Esophagus squamous epithelium (tissue), 5 donors: Measurements from ENCODE around the gene OPCML. TPM values are rescaled to one million over a fixed set of nuclear protein-coding genes. Genes with fewer than 3 reads are reported as not detected.

Experiments
- DNase-seq: peaks from one replicate; lab custom pipeline; 2025; lab: John Stamatoyannopoulos, UW
- H3K27ac ChIP-seq, 4 donors: fragments of 200-600 bp; sonication (generic); one replicate each; pipeline ENCODE4 v1.5.1; 2016 to 2019; ENCODE audit warnings: mild to moderate bottlenecking in 1 of 4
- H3K27me3 ChIP-seq, 4 donors: fragments of 200-600 bp; sonication (generic); 1 replicate in 3 of 4; 2 replicates in 1 of 4; pipeline versions ENCODE4 v1.5.1 to v1.6.0; 2017 to 2021; ENCODE audit warnings: antibody characterized with exemption in 1 of 4
- H3K36me3 ChIP-seq, 3 donors: fragments of 200-600 bp; sonication (generic); one replicate each; pipeline ENCODE4 v1.5.1; 2016 to 2019
- H3K4me1 ChIP-seq, 3 donors: fragments of 200-600 bp; sonication (generic); one replicate each; pipeline ENCODE4 v1.5.1; 2017 to 2019
- H3K4me3 ChIP-seq, 4 donors: fragments of 200-600 bp; sonication (generic); 1 replicate in 3 of 4; 2 replicates in 1 of 4; pipeline ENCODE4 v1.5.1; 2016 to 2019; ENCODE audit warnings: mild to moderate bottlenecking in 2 of 4, moderate library complexity in 1 of 4
- H3K9me3 ChIP-seq, 3 donors: fragments of 200-600 bp; sonication (generic); one replicate each; pipeline ENCODE4 v1.5.1; 2016 to 2019
- CTCF ChIP-seq, 6 experiments: fragments of 450-650 bp in 4 of 6; fragments of 200-600 bp in 2 of 6; sonication (generic) in 2 of 6; IDR thresholded peaks; one replicate each; pipeline ENCODE4 v1.5.1; 2016 to 2019; ENCODE audit warnings: antibody characterized with exemption in 6 of 6, mild to moderate bottlenecking in 4 of 6, moderate library complexity in 4 of 6
- POLR2A ChIP-seq, 4 donors: fragments of 450-650 bp; IDR thresholded peaks; one replicate each; pipeline ENCODE4 v1.6.1; 2017; ENCODE audit warnings: antibody characterized with exemption in 4 of 4, mild to moderate bottlenecking in 4 of 4, moderate library complexity in 3 of 4
- WGBS, 2 donors: methylation state at CpG; one replicate each; pipeline ENCODE4 v1.1.5; 2018; 5-methylcytosine and 5-hydroxymethylcytosine counted together
- intact Hi-C: fragments of 100-400 bp; cut with DNase I; formaldehyde crosslinking; loops from one replicate; pipeline ENCODE4 v1.15.0; 2022
- total RNA-seq, 4 donors: library from RNA; depleted of rRNA; stranded (reverse); fragments of >200 nt; gene quantifications; one replicate each; pipeline ENCODE4 v1.1.0, GENCODE V29; 2016
- donor health status: DM: yes; HTN: yes; CAD: no.

OPCML gene
- total RNA-seq, 4 donors from 2014 or later: under 0.01 TPM; not detected in 3

GRCh38 chr11:132859306-132859705 lies 673.0 kb downstream of the OPCML start:
- Histone ChIP-seq H3K4me3 (no peak overlapping the region), H3K4me1 (peaks cover 0 to 3% (median 0%) of the 10 kb centered on the region in 3 donors), H3K36me3 (no peaks in the 10 kb centered on the region), H3K9me3 (no peaks in the 10 kb centered on the region), H3K27me3 (no peaks in the 10 kb centered on the region), H3K27ac (no peak overlapping the region)
- DNase-seq: no peak
- 74 to 85% methylated on average over 6 of the region's 6 CpGs for WGBS, 2 donors
- TF ChIP-seq POLR2A (IDR thresholded peaks at IDR 0.05): no peak
- TF ChIP-seq CTCF (IDR thresholded peaks at IDR 0.05): no peak
- intact Hi-C loops: loop anchor here (10.0 kb wide), 1 partner anchor 85 kb away; no protein-coding TSS in a partner anchor

DNA sequence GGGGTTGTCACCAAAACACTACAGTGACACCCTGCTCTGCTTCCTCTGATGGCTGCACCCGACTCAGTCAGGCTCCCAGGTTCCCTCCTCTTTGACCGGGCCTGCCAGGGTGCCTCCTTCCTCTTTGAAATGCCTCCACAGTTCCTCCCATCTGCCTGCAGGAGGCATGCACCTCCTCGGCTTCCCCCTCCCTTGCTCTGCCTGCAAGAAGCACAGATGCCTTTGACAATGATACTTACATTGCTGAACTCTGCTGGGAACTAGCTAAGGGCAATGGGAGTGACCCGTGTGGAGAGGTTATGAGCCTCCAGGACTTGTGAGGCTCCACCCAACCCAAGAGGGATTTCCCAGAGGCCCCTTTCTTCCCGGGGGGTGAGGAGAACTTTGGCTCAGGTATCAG lies 674.1 kb downstream of the OPCML start:
- intact Hi-C loops: loop anchor here (10.0 kb wide), 1 partner anchor 87 kb away; no protein-coding TSS in a partner anchor
- no peak for DNase-seq
- TF ChIP-seq POLR2A (IDR thresholded peaks at IDR 0.05) (no peak), CTCF (IDR thresholded peaks at IDR 0.05) (peak in 2 of 6 experiments; percentile 47 to 61)
- Histone ChIP-seq H3K27ac (no peak overlapping the region), H3K36me3 (no peaks in the 10 kb centered on the region), H3K9me3 (no peaks in the 10 kb centered on the region), H3K27me3 (no peaks in the 10 kb centered on the region), H3K4me3 (no peak overlapping the region), H3K4me1 (no peaks in the 10 kb centered on the region)
- 3 to 9% methylated on average over 4 to 5 of the region's 5 CpGs for WGBS, 2 donors

DNA sequence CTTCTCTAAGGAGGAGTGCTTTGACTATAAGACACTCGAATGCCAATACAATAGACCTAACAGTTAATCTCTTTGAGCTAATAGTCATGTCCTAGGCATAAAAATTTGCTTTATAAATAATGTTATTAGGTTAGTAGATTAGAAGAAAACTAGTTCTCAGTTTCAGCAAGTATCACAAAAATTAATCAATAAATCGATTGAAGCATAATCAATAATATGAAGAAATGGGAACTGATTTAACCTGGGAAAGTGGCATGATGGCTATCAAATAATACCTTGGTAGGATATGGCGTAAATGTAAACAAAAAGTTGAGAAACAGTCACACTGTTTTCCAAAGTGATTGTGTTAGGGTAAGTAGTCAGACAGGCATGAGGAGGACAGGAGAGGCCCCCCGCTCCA lies 676.3 kb downstream of the OPCML start:
- TF ChIP-seq POLR2A (IDR thresholded peaks at IDR 0.05) (no peak), CTCF (IDR thresholded peaks at IDR 0.05) (no peak)
- intact Hi-C loops: loop anchor here (10.0 kb wide), 1 partner anchor 89 kb away; no protein-coding TSS in a partner anchor
- no peak for DNase-seq
- Histone ChIP-seq H3K4me3 (no peak overlapping the region), H3K4me1 (no peaks in the 10 kb centered on the region), H3K27ac (no peak overlapping the region), H3K9me3 (no peaks in the 10 kb centered on the region), H3K36me3 (no peaks in the 10 kb centered on the region), H3K27me3 (no peaks in the 10 kb centered on the region)
- 87 to 88% methylated on average over 4 of the region's 4 CpGs for WGBS, 2 donors

DNA sequence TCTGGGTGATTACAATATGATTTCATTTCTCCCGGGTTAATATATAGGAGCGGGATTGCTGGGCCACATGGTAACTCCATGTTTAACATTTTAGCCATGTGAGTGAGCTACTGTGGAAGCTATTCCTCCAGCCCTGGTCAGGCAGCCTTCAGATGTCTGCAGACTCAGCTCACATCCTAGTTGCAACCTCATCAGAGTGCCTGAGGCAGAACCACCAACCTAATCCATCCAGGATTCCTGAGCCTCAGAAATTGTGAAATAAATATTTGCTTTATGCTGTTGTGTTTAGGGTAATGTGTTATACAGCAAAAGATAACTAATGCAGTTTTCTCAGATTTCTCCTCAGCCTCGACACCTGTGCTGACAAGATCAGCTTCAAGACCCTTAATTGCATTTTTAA lies 676.8 kb downstream of the OPCML start:
- no peaks in the 10 kb centered on the region for H3K27me3 ChIP-seq
- TF ChIP-seq POLR2A (IDR thresholded peaks at IDR 0.05) (no peak), CTCF (IDR thresholded peaks at IDR 0.05) (no peak)
- intact Hi-C loops: loop anchor here (10.0 kb wide), 1 partner anchor 89 kb away; no protein-coding TSS in a partner anchor
- H3K27ac ChIP-seq: no peak overlapping the region
- no peak overlapping the region for H3K4me3 ChIP-seq
- WGBS, 2 donors: 71 to 94% methylated on average over 2 to 3 of the region's 3 CpGs
- H3K36me3 ChIP-seq: no peaks in the 10 kb centered on the region
- DNase-seq: no peak
- no peaks in the 10 kb centered on the region for H3K9me3 ChIP-seq
- H3K4me1 ChIP-seq: no peaks in the 10 kb centered on the region

- Histone ChIP-seq H3K27ac (no peak overlapping the region), H3K36me3 (no peaks in the 10 kb centered on the region), H3K4me1 (no peaks in the 10 kb centered on the region), H3K27me3 (no peaks in the 10 kb centered on the region), H3K9me3 (no peaks in the 10 kb centered on the region), H3K4me3 (no peak overlapping the region)
- WGBS, 2 donors: 41 to 76% methylated on average over 3 of the region's 3 CpGs
- DNase-seq: no peak
- intact Hi-C loops: loop anchor here (10.0 kb wide), 1 partner anchor 91 kb away; no protein-coding TSS in a partner anchor
- TF ChIP-seq POLR2A (IDR thresholded peaks at IDR 0.05) (no peak), CTCF (IDR thresholded peaks at IDR 0.05) (no peak)
These were observed 678.4 kb downstream of the OPCML start for GRCh38 chr11:132853886-132854285.
